ENCODE results near the gene CIT.

The CIT gene

GRCh38 chr12:119784673-119785072 lies 92.4 kb downstream of the CIT start:
- Histone ChIP-seq H3K9me3 (ENCODE audit: control insufficient read depth in 1 of 2, low read length in 2 of 2) (no peaks in the 10 kb centered on the region), H3K4me1 (ENCODE audit: control insufficient read depth in 1 of 2, insufficient read depth in 2 of 2, low read length in 2 of 2) (no peaks in the 10 kb centered on the region)

GRCh38 chr12:119783787-119784186 lies 93.3 kb downstream of the CIT start:
- no peak overlapping the region for H3K27ac ChIP-seq (ENCODE audit: low read depth, low read length)
- H3K9ac ChIP-seq (ENCODE audit: low read depth in 1 of 2, low read length in 2 of 2) = no peak overlapping the region
- peaks cover 0 to 7% of the 10 kb centered on the region in 2 donors for H3K36me3 ChIP-seq (ENCODE audit: control insufficient read depth in 1 of 2, insufficient read depth in 2 of 2, low read length in 2 of 2)
- no peaks in the 10 kb centered on the region for H3K27me3 ChIP-seq (ENCODE audit: control insufficient read depth in 1 of 2, insufficient read depth in 2 of 2, low read length in 2 of 2)
- H3K4me3 ChIP-seq (ENCODE audit: low read depth in 1 of 2, low read length in 2 of 2) = no peak overlapping the region
- H3K9me3 ChIP-seq (ENCODE audit: control insufficient read depth in 1 of 2, low read length in 2 of 2) = no peaks in the 10 kb centered on the region
- no peaks in the 10 kb centered on the region for H3K4me1 ChIP-seq (ENCODE audit: control insufficient read depth in 1 of 2, insufficient read depth in 2 of 2, low read length in 2 of 2)

More at GRCh38 chr12:119784673-119785072, 92.4 kb downstream of the CIT start:
- Histone ChIP-seq H3K27ac (ENCODE audit: low read depth, low read length) (no peak overlapping the region), H3K36me3 (ENCODE audit: control insufficient read depth in 1 of 2, insufficient read depth in 2 of 2, low read length in 2 of 2) (peaks cover 0 to 7% of the 10 kb centered on the region in 2 donors), H3K27me3 (ENCODE audit: control insufficient read depth in 1 of 2, insufficient read depth in 2 of 2, low read length in 2 of 2) (no peaks in the 10 kb centered on the region), H3K9ac (ENCODE audit: low read depth in 1 of 2, low read length in 2 of 2) (no peak overlapping the region), H3K4me3 (ENCODE audit: low read depth in 1 of 2, low read length in 2 of 2) (no peak overlapping the region)

- H3K9ac ChIP-seq (ENCODE audit: low read depth in 1 of 2, low read length in 2 of 2) = no peak overlapping the region
- no peaks in the 10 kb centered on the region for H3K27me3 ChIP-seq (ENCODE audit: control insufficient read depth in 1 of 2, insufficient read depth in 2 of 2, low read length in 2 of 2)
- no peak overlapping the region for H3K4me3 ChIP-seq (ENCODE audit: low read depth in 1 of 2, low read length in 2 of 2)
- H3K4me1 ChIP-seq (ENCODE audit: control insufficient read depth in 1 of 2, insufficient read depth in 2 of 2, low read length in 2 of 2) = no peaks in the 10 kb centered on the region
- peaks cover 0 to 7% of the 10 kb centered on the region in 2 donors for H3K36me3 ChIP-seq (ENCODE audit: control insufficient read depth in 1 of 2, insufficient read depth in 2 of 2, low read length in 2 of 2)
- no peaks in the 10 kb centered on the region for H3K9me3 ChIP-seq (ENCODE audit: control insufficient read depth in 1 of 2, low read length in 2 of 2)
- no peak overlapping the region for H3K27ac ChIP-seq (ENCODE audit: low read depth, low read length)
Measured at GRCh38 chr12:119781804-119782203, 95.3 kb downstream of the CIT start.

- Histone ChIP-seq H3K27me3 (ENCODE audit: control insufficient read depth in 1 of 2, insufficient read depth in 2 of 2, low read length in 2 of 2) (no peaks in the 10 kb centered on the region), H3K27ac (ENCODE audit: low read depth, low read length) (no peak overlapping the region), H3K4me1 (ENCODE audit: control insufficient read depth in 1 of 2, insufficient read depth in 2 of 2, low read length in 2 of 2) (no peaks in the 10 kb centered on the region), H3K36me3 (ENCODE audit: control insufficient read depth in 1 of 2, insufficient read depth in 2 of 2, low read length in 2 of 2) (peaks cover 0 to 7% of the 10 kb centered on the region in 2 donors), H3K9me3 (ENCODE audit: control insufficient read depth in 1 of 2, low read length in 2 of 2) (no peaks in the 10 kb centered on the region), H3K4me3 (ENCODE audit: low read depth in 1 of 2, low read length in 2 of 2) (peak overlapping the region in 1 of 2 donors; percentile 40), H3K9ac (ENCODE audit: low read depth in 1 of 2, low read length in 2 of 2) (no peak overlapping the region)
Measured at GRCh38 chr12:119780786-119781434, 96.2 kb downstream of the CIT start.

GRCh38 chr12:119775246-119775895 lies 101.7 kb downstream of the CIT start:
- no peaks in the 10 kb centered on the region for H3K27me3 ChIP-seq (ENCODE audit: control insufficient read depth in 1 of 2, insufficient read depth in 2 of 2, low read length in 2 of 2)
- no peaks in the 10 kb centered on the region for H3K4me1 ChIP-seq (ENCODE audit: control insufficient read depth in 1 of 2, insufficient read depth in 2 of 2, low read length in 2 of 2)
- H3K9ac ChIP-seq (ENCODE audit: low read depth in 1 of 2, low read length in 2 of 2) = no peak overlapping the region
- H3K36me3 ChIP-seq (ENCODE audit: control insufficient read depth in 1 of 2, insufficient read depth in 2 of 2, low read length in 2 of 2) = peaks cover 0 to 8% of the 10 kb centered on the region in 2 donors
- no peak overlapping the region for H3K27ac ChIP-seq (ENCODE audit: low read depth, low read length)
- H3K9me3 ChIP-seq (ENCODE audit: control insufficient read depth in 1 of 2, low read length in 2 of 2) = no peaks in the 10 kb centered on the region
- H3K4me3 ChIP-seq (ENCODE audit: low read depth in 1 of 2, low read length in 2 of 2) = no peak overlapping the region

- H3K36me3 ChIP-seq (ENCODE audit: control insufficient read depth in 1 of 2, insufficient read depth in 2 of 2, low read length in 2 of 2) = peaks cover 0 to 8% of the 10 kb centered on the region in 2 donors
- H3K27ac ChIP-seq (ENCODE audit: low read depth, low read length) = no peak overlapping the region
- H3K4me1 ChIP-seq (ENCODE audit: control insufficient read depth in 1 of 2, insufficient read depth in 2 of 2, low read length in 2 of 2) = no peaks in the 10 kb centered on the region
- no peak overlapping the region for H3K4me3 ChIP-seq (ENCODE audit: low read depth in 1 of 2, low read length in 2 of 2)
- no peaks in the 10 kb centered on the region for H3K27me3 ChIP-seq (ENCODE audit: control insufficient read depth in 1 of 2, insufficient read depth in 2 of 2, low read length in 2 of 2)
- H3K9me3 ChIP-seq (ENCODE audit: control insufficient read depth in 1 of 2, low read length in 2 of 2) = no peaks in the 10 kb centered on the region
- no peak overlapping the region for H3K9ac ChIP-seq (ENCODE audit: low read depth in 1 of 2, low read length in 2 of 2)
Measured at GRCh38 chr12:119772431-119772830, 104.7 kb downstream of the CIT start.

- Histone ChIP-seq H3K27ac (ENCODE audit: low read depth, low read length) (no peak overlapping the region), H3K36me3 (ENCODE audit: control insufficient read depth in 1 of 2, insufficient read depth in 2 of 2, low read length in 2 of 2) (peaks cover 0 to 11% of the 10 kb centered on the region in 2 donors), H3K4me3 (ENCODE audit: low read depth in 1 of 2, low read length in 2 of 2) (no peak overlapping the region), H3K9me3 (ENCODE audit: control insufficient read depth in 1 of 2, low read length in 2 of 2) (no peaks in the 10 kb centered on the region), H3K27me3 (ENCODE audit: control insufficient read depth in 1 of 2, insufficient read depth in 2 of 2, low read length in 2 of 2) (no peaks in the 10 kb centered on the region), H3K4me1 (ENCODE audit: control insufficient read depth in 1 of 2, insufficient read depth in 2 of 2, low read length in 2 of 2) (no peaks in the 10 kb centered on the region), H3K9ac (ENCODE audit: low read depth in 1 of 2, low read length in 2 of 2) (no peak overlapping the region)
Measured at GRCh38 chr12:119770146-119770545, 107.0 kb downstream of the CIT start.

GRCh38 chr12:119762619-119763018 lies 114.5 kb downstream of the CIT start:
- Histone ChIP-seq H3K27ac (ENCODE audit: low read depth, low read length) (no peak overlapping the region), H3K27me3 (ENCODE audit: control insufficient read depth in 1 of 2, insufficient read depth in 2 of 2, low read length in 2 of 2) (no peaks in the 10 kb centered on the region), H3K9me3 (ENCODE audit: control insufficient read depth in 1 of 2, low read length in 2 of 2) (no peaks in the 10 kb centered on the region), H3K4me1 (ENCODE audit: control insufficient read depth in 1 of 2, insufficient read depth in 2 of 2, low read length in 2 of 2) (no peaks in the 10 kb centered on the region), H3K36me3 (ENCODE audit: control insufficient read depth in 1 of 2, insufficient read depth in 2 of 2, low read length in 2 of 2) (peaks cover 0 to 17% of the 10 kb centered on the region in 2 donors), H3K4me3 (ENCODE audit: low read depth in 1 of 2, low read length in 2 of 2) (no peak overlapping the region), H3K9ac (ENCODE audit: low read depth in 1 of 2, low read length in 2 of 2) (no peak overlapping the region)

- no peak overlapping the region for H3K27ac ChIP-seq (ENCODE audit: low read depth, low read length)
- H3K4me3 ChIP-seq (ENCODE audit: low read depth in 1 of 2, low read length in 2 of 2) = no peak overlapping the region
- H3K9ac ChIP-seq (ENCODE audit: low read depth in 1 of 2, low read length in 2 of 2) = no peak overlapping the region
- peaks cover 0 to 25% of the 10 kb centered on the region in 2 donors for H3K36me3 ChIP-seq (ENCODE audit: control insufficient read depth in 1 of 2, insufficient read depth in 2 of 2, low read length in 2 of 2)
- no peaks in the 10 kb centered on the region for H3K27me3 ChIP-seq (ENCODE audit: control insufficient read depth in 1 of 2, insufficient read depth in 2 of 2, low read length in 2 of 2)
- H3K9me3 ChIP-seq (ENCODE audit: control insufficient read depth in 1 of 2, low read length in 2 of 2) = no peaks in the 10 kb centered on the region
- no peaks in the 10 kb centered on the region for H3K4me1 ChIP-seq (ENCODE audit: control insufficient read depth in 1 of 2, insufficient read depth in 2 of 2, low read length in 2 of 2)
Measured at GRCh38 chr12:119758722-119759121, 118.4 kb downstream of the CIT start.

- Histone ChIP-seq H3K4me1 (ENCODE audit: control insufficient read depth in 1 of 2, insufficient read depth in 2 of 2, low read length in 2 of 2) (no peaks in the 10 kb centered on the region), H3K36me3 (ENCODE audit: control insufficient read depth in 1 of 2, insufficient read depth in 2 of 2, low read length in 2 of 2) (peaks cover 0 to 25% of the 10 kb centered on the region in 2 donors), H3K9me3 (ENCODE audit: control insufficient read depth in 1 of 2, low read length in 2 of 2) (no peaks in the 10 kb centered on the region), H3K4me3 (ENCODE audit: low read depth in 1 of 2, low read length in 2 of 2) (no peak overlapping the region), H3K27me3 (ENCODE audit: control insufficient read depth in 1 of 2, insufficient read depth in 2 of 2, low read length in 2 of 2) (no peaks in the 10 kb centered on the region), H3K27ac (ENCODE audit: low read depth, low read length) (no peak overlapping the region), H3K9ac (ENCODE audit: low read depth in 1 of 2, low read length in 2 of 2) (no peak overlapping the region)
Measured at GRCh38 chr12:119758234-119758633, 118.9 kb downstream of the CIT start.
